Measurements from ENCODE around the gene PTAFR. TPM values are rescaled to one million over a fixed set of nuclear protein-coding genes. Genes with fewer than 3 reads are reported as not detected.
A peak's percentile ranks its signal among the peaks of the same experiment; 100 is the strongest.

Gene PTAFR
- total RNA-seq, 2 donors from 2014 or later, result 2.3 to 3.6 TPM

DNA sequence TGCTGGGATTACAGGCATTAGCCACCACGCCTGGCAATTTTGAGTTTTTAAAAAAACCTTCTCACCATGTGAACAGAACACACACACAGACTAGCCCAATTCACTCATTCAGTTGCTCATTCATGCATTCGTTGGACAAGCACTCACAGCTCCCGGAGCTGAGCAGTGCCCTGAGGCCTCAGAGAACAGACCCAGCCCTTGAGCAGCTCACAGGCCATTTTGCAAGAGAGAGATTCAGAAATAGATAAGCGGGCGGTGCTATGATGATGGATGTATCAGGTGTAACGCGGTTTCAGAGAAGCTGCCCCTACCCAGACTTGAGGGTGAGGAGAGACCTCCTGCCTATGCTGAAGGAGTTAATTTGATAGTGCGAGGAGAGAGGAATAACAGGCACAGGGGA lies 18.6 kb downstream of the PTAFR start:
- Histone ChIP-seq H3K27ac (no peak overlapping the region), H3K27me3 (no peaks in the 10 kb centered on the region), H3K4me3 (no peak overlapping the region), H3K9me3 (no peaks in the 10 kb centered on the region), H3K36me3 (replicated peaks in 1 of 2; ENCODE audit: insufficient read depth in 1 of 2, low read depth in 2 of 2) (no peaks in the 10 kb centered on the region), H3K4me1 (no peaks in the 10 kb centered on the region)
- ATAC-seq, result no peak
- WGBS, 2 donors, result 89% methylated on average over 8 of the region's 8 CpGs
- intact Hi-C loops (cut with DNase I), result no loop called here
- TF ChIP-seq POLR2A (IDR thresholded peaks at IDR 0.05), result no peak
- TF ChIP-seq, protein P1, sequence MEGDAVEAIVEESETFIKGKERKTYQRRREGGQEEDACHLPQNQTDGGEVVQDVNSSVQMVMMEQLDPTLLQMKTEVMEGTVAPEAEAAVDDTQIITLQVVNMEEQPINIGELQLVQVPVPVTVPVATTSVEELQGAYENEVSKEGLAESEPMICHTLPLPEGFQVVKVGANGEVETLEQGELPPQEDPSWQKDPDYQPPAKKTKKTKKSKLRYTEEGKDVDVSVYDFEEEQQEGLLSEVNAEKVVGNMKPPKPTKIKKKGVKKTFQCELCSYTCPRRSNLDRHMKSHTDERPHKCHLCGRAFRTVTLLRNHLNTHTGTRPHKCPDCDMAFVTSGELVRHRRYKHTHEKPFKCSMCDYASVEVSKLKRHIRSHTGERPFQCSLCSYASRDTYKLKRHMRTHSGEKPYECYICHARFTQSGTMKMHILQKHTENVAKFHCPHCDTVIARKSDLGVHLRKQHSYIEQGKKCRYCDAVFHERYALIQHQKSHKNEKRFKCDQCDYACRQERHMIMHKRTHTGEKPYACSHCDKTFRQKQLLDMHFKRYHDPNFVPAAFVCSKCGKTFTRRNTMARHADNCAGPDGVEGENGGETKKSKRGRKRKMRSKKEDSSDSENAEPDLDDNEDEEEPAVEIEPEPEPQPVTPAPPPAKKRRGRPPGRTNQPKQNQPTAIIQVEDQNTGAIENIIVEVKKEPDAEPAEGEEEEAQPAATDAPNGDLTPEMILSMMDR (IDR thresholded peaks at IDR 0.05), result no peak
- no peak for DNase-seq

GRCh38 chr1:28156821-28157220 lies 19.7 kb downstream of the PTAFR start:
- Histone ChIP-seq H3K4me1 (no peaks in the 10 kb centered on the region), H3K4me3 (no peak overlapping the region), H3K27me3 (no peaks in the 10 kb centered on the region), H3K27ac (no peak overlapping the region), H3K9me3 (no peaks in the 10 kb centered on the region), H3K36me3 (replicated peaks in 1 of 2; ENCODE audit: insufficient read depth in 1 of 2, low read depth in 2 of 2) (no peaks in the 10 kb centered on the region)
- intact Hi-C loops (cut with DNase I), result no loop called here
- DNase-seq (peak in 1 of 4 donors; percentile 51), ATAC-seq (no peak)
- 70 to 85% methylated on average over 3 to 4 of the region's 4 CpGs for WGBS, 2 donors
- TF ChIP-seq POLR2A (IDR thresholded peaks at IDR 0.05), result no peak
- TF ChIP-seq, protein P1 (IDR thresholded peaks at IDR 0.05), result no peak

GRCh38 chr1:28155628-28156027 lies 20.9 kb downstream of the PTAFR start:
- H3K9me3 ChIP-seq, result no peaks in the 10 kb centered on the region
- no peaks in the 10 kb centered on the region for H3K27me3 ChIP-seq
- ATAC-seq (no peak), DNase-seq (no peak)
- no peaks in the 10 kb centered on the region for H3K36me3 ChIP-seq (replicated peaks in 1 of 2; ENCODE audit: insufficient read depth in 1 of 2, low read depth in 2 of 2)
- H3K4me1 ChIP-seq, result no peaks in the 10 kb centered on the region
- TF ChIP-seq, protein P1 (IDR thresholded peaks at IDR 0.05), result no peak
- TF ChIP-seq POLR2A (IDR thresholded peaks at IDR 0.05), result no peak
- WGBS, 2 donors, result 79 to 89% methylated on average over 4 of the region's 4 CpGs
- H3K4me3 ChIP-seq, result no peak overlapping the region
- H3K27ac ChIP-seq, result no peak overlapping the region
- intact Hi-C loops (cut with DNase I), result no loop called here

- ATAC-seq, result no peak
- no peaks in the 10 kb centered on the region for H3K4me1 ChIP-seq
Measured at GRCh38 chr1:28154078-28154594, 22.4 kb downstream of the PTAFR start.

More at GRCh38 chr1:28154078-28154594, 22.4 kb downstream of the PTAFR start:
- Histone ChIP-seq H3K36me3 (replicated peaks in 1 of 2; ENCODE audit: insufficient read depth in 1 of 2, low read depth in 2 of 2) (no peaks in the 10 kb centered on the region), H3K27me3 (no peaks in the 10 kb centered on the region), H3K27ac (peak overlapping the region in 1 of 4 donors; percentile 43), H3K4me3 (no peak overlapping the region), H3K9me3 (no peaks in the 10 kb centered on the region)
- intact Hi-C loops (cut with DNase I), result no loop called here
- WGBS, 2 donors, result 49 to 50% methylated on average over 8 to 9 of the region's 9 CpGs
- no peak for DNase-seq
- TF ChIP-seq POLR2A (IDR thresholded peaks at IDR 0.05), result no peak
- TF ChIP-seq, protein P1 (IDR thresholded peaks at IDR 0.05), result no peak

Measured in body of pancreas (tissue), 4 donors.